SK-N-SH treated with all-trans-retinoic acid at 6 μM for 48 hours (cell line): ENCODE measurements around the gene C10orf62.

Experiments
- ATAC-seq: fragments of 200-7000 bp; cut with Tn5 transposase; 3 replicates; pipeline ENCODE4 v1.9.1; 2020; ENCODE audit warnings: mild to moderate bottlenecking, moderate library complexity
- ARNTL ChIP-seq: fragments of 450-650 bp; formaldehyde crosslinking; IDR thresholded peaks from 2 replicates; pipeline ENCODE4 v1.5.0; 2020; ENCODE audit warnings: low read depth, mild to moderate bottlenecking, moderate library complexity, borderline replicate concordance
- BACH2 ChIP-seq: fragments of 250-450 bp; sonication (Bioruptor Pico); IDR thresholded peaks from 2 replicates; pipeline ENCODE4 v1.9.0; 2021; ENCODE audit warnings: mild to moderate bottlenecking, borderline replicate concordance
- CSDC2 ChIP-seq: fragments of 250-450 bp; sonication (Bioruptor Pico); IDR thresholded peaks from 2 replicates; pipeline ENCODE4 v1.5.0; 2020; ENCODE audit warnings: mild to moderate bottlenecking, moderate library complexity
- ESRRG ChIP-seq: fragments of 250-450 bp; sonication (Bioruptor Pico); IDR thresholded peaks from 2 replicates; pipeline ENCODE4 v1.6.1; 2021; ENCODE audit warnings: mild to moderate bottlenecking
- ISL1 ChIP-seq: fragments of 250-450 bp; sonication (Bioruptor Pico); IDR thresholded peaks from 2 replicates; pipeline ENCODE4 v2.1.2; 2022; ENCODE audit warnings: mild to moderate bottlenecking, moderate library complexity
- OSR1 ChIP-seq: fragments of 250-450 bp; sonication (Bioruptor Pico); IDR thresholded peaks from 2 replicates; pipeline ENCODE4 v1.8.0; 2022; ENCODE audit warnings: moderate library complexity, mild to moderate bottlenecking, inconsistent platforms
- PPARA ChIP-seq: fragments of 250-450 bp; sonication (Bioruptor Pico); IDR thresholded peaks from 2 replicates; pipeline ENCODE4 v1.5.0; 2020; ENCODE audit warnings: mild to moderate bottlenecking, borderline replicate concordance
- RARB ChIP-seq: fragments of 250-450 bp; sonication (Bioruptor Pico); IDR thresholded peaks from 2 replicates; pipeline ENCODE4 v1.8.0; 2021; ENCODE audit warnings: mild to moderate bottlenecking, moderate library complexity
- SNAI2 ChIP-seq: fragments of 250-450 bp; sonication (Bioruptor Pico); IDR thresholded peaks from 2 replicates; pipeline ENCODE4 v1.5.0; 2020; ENCODE audit warnings: mild to moderate bottlenecking, moderate library complexity
- ZFP3 ChIP-seq: fragments of 250-450 bp; sonication (Bioruptor Pico); IDR thresholded peaks from 2 replicates; pipeline ENCODE4 v1.5.0; 2020; ENCODE audit warnings: mild to moderate bottlenecking, moderate library complexity
- ZFP30 ChIP-seq: fragments of 450-650 bp; formaldehyde crosslinking; IDR thresholded peaks from 2 replicates; pipeline ENCODE4 v1.5.0; 2022; ENCODE audit warnings: mild to moderate bottlenecking, moderate library complexity
- ZNF565 ChIP-seq: fragments of 450-650 bp; formaldehyde crosslinking; conservative IDR thresholded peaks from 2 replicates; pipeline ENCODE4 v1.5.0; 2020; ENCODE audit warnings: low read depth, mild to moderate bottlenecking, moderate library complexity
- ZNF70 ChIP-seq: fragments of 450-650 bp; formaldehyde crosslinking; IDR thresholded peaks from 2 replicates; pipeline ENCODE4 v1.5.0; 2020; ENCODE audit warnings: mild to moderate bottlenecking, moderate library complexity
- TF ChIP-seq, protein P1 (sequence below): fragments of 250-450 bp; sonication (Bioruptor Pico); IDR thresholded peaks from 2 replicates; pipeline ENCODE4 v1.8.0; 2021; ENCODE audit warnings: low read depth, mild to moderate bottlenecking, moderate library complexity, borderline replicate concordance
- TF ChIP-seq, protein P2 (sequence below): fragments of 250-450 bp; sonication (Bioruptor Pico); IDR thresholded peaks from 2 replicates; pipeline ENCODE4 v1.8.0; 2020; ENCODE audit warnings: mild to moderate bottlenecking, moderate library complexity, borderline replicate concordance
- TF ChIP-seq, protein P3 (sequence below): fragments of 250-450 bp; sonication (Bioruptor Pico); IDR thresholded peaks from 2 replicates; pipeline ENCODE4 v1.5.1; 2021; ENCODE audit warnings: mild to moderate bottlenecking, moderate library complexity
- TF ChIP-seq, protein P4 (sequence below): fragments of 250-450 bp; sonication (Bioruptor Pico); IDR thresholded peaks from 2 replicates; pipeline ENCODE4 v1.5.1; 2020; ENCODE audit warnings: low read depth, mild to moderate bottlenecking, moderate library complexity

The C10orf62 gene

DNA sequence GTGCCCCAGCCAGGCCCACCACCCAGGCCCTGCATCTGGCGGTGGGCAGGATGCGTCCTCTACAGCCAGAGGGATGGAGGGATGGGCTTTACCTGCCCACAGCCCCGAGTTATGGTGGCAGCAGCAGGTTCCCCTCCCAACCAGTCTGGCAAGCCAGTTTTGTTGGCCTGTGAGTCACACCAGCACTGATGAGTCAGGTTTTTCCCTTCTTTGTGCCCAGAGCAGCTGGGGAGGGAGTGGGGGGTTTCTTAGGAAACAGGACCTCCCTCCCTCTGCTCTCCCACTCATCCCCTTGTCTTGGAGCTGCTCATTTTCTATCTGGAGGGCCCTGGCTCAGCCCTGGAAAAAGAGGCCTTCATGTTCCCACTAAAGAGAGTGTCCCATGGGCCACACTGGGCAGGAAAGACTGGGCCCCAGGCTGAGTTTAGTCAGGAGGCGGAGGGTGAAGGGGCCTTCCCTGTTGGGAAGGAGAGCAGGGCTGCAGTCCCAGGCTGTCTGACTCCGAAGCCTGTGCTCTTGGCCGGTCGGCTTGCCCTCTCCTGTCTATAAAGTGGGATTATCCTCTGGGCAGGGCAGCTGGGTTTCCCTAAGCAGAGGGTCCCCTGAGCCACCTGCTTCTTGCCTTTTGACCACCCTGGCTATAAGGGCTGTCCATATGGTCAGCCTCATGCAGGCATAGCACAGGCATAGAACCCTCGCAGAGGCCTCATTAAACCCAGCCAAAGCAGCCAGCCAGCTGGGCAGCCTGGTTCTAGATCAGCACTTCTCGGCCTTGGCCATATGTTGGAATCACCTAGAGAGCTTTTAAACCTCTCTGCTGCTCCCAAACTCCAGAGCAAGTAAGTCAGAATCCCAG lies 47.1 kb upstream of the C10orf62 start:
- peak; percentile 79 for ATAC-seq
- no peak for TF ChIP-seq ARNTL (CRISPR knock-in tag)
- TF ChIP-seq, protein P1, sequence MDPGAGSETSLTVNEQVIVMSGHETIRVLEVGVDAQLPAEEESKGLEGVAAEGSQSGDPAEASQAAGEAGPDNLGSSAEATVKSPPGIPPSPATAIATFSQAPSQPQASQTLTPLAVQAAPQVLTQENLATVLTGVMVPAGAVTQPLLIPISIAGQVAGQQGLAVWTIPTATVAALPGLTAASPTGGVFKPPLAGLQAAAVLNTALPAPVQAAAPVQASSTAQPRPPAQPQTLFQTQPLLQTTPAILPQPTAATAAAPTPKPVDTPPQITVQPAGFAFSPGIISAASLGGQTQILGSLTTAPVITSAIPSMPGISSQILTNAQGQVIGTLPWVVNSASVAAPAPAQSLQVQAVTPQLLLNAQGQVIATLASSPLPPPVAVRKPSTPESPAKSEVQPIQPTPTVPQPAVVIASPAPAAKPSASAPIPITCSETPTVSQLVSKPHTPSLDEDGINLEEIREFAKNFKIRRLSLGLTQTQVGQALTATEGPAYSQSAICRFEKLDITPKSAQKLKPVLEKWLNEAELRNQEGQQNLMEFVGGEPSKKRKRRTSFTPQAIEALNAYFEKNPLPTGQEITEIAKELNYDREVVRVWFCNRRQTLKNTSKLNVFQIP (CRISPR knock-in tag): no peak
- TF ChIP-seq, protein P2, sequence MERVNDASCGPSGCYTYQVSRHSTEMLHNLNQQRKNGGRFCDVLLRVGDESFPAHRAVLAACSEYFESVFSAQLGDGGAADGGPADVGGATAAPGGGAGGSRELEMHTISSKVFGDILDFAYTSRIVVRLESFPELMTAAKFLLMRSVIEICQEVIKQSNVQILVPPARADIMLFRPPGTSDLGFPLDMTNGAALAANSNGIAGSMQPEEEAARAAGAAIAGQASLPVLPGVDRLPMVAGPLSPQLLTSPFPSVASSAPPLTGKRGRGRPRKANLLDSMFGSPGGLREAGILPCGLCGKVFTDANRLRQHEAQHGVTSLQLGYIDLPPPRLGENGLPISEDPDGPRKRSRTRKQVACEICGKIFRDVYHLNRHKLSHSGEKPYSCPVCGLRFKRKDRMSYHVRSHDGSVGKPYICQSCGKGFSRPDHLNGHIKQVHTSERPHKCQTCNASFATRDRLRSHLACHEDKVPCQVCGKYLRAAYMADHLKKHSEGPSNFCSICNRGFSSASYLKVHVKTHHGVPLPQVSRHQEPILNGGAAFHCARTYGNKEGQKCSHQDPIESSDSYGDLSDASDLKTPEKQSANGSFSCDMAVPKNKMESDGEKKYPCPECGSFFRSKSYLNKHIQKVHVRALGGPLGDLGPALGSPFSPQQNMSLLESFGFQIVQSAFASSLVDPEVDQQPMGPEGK (CRISPR knock-in tag): peak; percentile 93
- no peak for TF ChIP-seq BACH2 (CRISPR knock-in tag)
- TF ChIP-seq, protein P3, sequence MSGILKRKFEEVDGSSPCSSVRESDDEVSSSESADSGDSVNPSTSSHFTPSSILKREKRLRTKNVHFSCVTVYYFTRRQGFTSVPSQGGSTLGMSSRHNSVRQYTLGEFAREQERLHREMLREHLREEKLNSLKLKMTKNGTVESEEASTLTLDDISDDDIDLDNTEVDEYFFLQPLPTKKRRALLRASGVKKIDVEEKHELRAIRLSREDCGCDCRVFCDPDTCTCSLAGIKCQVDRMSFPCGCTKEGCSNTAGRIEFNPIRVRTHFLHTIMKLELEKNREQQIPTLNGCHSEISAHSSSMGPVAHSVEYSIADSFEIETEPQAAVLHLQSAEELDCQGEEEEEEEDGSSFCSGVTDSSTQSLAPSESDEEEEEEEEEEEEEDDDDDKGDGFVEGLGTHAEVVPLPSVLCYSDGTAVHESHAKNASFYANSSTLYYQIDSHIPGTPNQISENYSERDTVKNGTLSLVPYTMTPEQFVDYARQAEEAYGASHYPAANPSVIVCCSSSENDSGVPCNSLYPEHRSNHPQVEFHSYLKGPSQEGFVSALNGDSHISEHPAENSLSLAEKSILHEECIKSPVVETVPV (CRISPR knock-in tag): no peak
- 0 out of 2 replicates have a peak, but pooled peaks have one; percentile 43 for TF ChIP-seq ZFP3 (CRISPR knock-in tag)

DNA sequence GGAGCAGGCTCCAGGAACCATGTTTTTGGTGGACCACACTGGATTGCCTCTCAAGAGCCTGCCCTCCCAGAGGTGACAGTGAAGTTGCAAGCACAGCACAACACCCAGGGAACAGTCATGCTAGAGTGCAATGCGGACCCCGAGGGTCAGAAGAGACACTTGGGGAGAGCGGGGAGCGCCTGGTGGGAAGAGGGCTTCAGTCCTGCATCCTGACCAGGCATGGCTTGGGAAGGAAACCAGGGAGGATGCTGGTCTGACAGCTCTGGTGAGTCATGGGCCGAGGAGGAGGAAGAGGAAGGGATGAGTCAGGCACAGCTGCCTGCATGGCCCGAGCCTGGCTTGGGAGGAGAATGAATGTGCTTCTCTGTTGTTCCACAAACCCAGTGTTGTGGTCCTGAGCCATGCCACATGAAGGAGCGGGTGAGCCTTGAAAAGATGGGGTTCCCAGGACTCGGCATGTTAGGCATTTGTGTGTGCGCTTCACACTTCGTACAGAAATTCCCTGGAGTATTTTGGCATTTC lies 46.4 kb upstream of the C10orf62 start:
- no peak for TF ChIP-seq ZNF70 (CRISPR knock-in tag)
- no peak for TF ChIP-seq RARB (CRISPR knock-in tag)
- TF ChIP-seq ZFP3 (CRISPR knock-in tag): peak; percentile 31; the same call in 1 of the 2 replicates
- TF ChIP-seq, protein P2 (CRISPR knock-in tag): 0 out of 2 replicates have a peak, but pooled peaks have one; percentile 19
- ATAC-seq: peak; percentile 78

DNA sequence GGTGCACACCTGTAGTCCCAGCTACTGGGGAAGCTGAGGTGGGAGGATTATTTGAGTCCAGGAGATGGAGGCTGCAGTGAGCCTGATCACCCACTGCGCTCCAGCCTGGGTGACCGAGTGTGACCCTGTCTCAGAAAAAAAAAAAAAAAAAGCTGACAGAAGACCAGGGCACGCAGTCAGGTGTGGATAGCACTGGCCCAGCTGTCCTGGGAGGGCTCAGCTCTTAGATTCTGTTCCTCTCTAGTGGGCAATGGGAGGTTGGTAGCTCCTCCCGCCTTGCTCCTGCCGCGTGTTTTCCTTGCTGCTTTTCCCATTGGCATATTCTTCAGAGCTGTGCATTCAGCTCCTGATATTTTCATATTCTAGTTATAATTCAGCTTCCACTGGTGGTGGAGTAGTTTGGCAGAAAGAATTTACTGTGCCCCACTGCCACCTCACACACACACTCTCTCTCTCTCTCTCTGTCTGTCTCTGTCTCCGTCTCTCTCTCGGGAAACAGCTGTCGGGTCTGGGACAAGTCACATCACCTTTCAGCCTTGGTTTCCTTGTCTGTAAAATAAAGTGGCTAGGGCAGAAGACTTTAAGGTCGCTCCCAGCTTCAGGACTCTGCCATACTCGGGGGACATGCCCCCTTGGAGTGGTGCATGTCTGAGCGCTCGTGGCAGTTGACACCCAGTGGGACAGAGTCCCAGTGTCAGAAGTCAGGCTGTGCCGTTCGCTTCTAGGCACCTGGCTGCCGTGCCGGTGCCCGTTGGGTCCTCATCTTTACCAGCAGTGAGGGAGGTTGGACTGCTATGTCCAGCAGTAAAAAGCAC lies 42.9 kb upstream of the C10orf62 start:
- TF ChIP-seq, protein P2 (CRISPR knock-in tag): no peak
- TF ChIP-seq ZFP30 (CRISPR knock-in tag): no peak
- no peak for TF ChIP-seq ZNF565
- TF ChIP-seq ISL1 (CRISPR knock-in tag): no peak
- no peak for TF ChIP-seq ZFP3 (CRISPR knock-in tag)
- TF ChIP-seq, protein P1 (CRISPR knock-in tag): no peak
- TF ChIP-seq, protein P3 (CRISPR knock-in tag): no peak
- TF ChIP-seq, protein P4, sequence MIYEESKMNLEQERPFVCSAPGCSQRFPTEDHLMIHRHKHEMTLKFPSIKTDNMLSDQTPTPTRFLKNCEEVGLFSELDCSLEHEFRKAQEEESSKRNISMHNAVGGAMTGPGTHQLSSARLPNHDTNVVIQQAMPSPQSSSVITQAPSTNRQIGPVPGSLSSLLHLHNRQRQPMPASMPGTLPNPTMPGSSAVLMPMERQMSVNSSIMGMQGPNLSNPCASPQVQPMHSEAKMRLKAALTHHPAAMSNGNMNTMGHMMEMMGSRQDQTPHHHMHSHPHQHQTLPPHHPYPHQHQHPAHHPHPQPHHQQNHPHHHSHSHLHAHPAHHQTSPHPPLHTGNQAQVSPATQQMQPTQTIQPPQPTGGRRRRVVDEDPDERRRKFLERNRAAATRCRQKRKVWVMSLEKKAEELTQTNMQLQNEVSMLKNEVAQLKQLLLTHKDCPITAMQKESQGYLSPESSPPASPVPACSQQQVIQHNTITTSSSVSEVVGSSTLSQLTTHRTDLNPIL: no peak
- TF ChIP-seq SNAI2: no peak
- no peak for TF ChIP-seq BACH2 (CRISPR knock-in tag)
- TF ChIP-seq OSR1: no peak
- TF ChIP-seq ESRRG: no peak
- TF ChIP-seq CSDC2 (CRISPR knock-in tag): no peak
- no peak for TF ChIP-seq PPARA (CRISPR knock-in tag)
- no peak for TF ChIP-seq ARNTL (CRISPR knock-in tag)
- no peak for TF ChIP-seq RARB (CRISPR knock-in tag)
- ATAC-seq: no peak
